Upper lobe of left lung (tissue), 6 donors: Measurements from ENCODE around the gene PELI2. TPM values are rescaled to one million over a fixed set of nuclear protein-coding genes. Genes with fewer than 3 reads are reported as not detected.

ENCODE experiments used
- ATAC-seq, 2 donors: fragments of 200-7000 bp; cut with Tn5 transposase; one replicate each; pipeline ENCODE4 v1.9.1; 2022; ENCODE audit warnings: mild to moderate bottlenecking in 2 of 2, moderate library complexity in 2 of 2; ENCODE audit not compliant: low FRiP score in 2 of 2
- DNase-seq, 2 donors: peaks; one replicate each; pipeline ENCODE4 v3.0.0-alpha.2; 2019 to 2020
- H3K27ac ChIP-seq, 4 donors: fragments of 200-600 bp; sonication (generic); one replicate each; pipeline ENCODE4 v1.5.1; 2016 to 2019
- H3K27me3 ChIP-seq, 4 donors: fragments of 200-600 bp; sonication (generic); one replicate each; pipeline ENCODE4 v1.5.1; 2017 to 2019
- H3K36me3 ChIP-seq, 4 donors: fragments of 200-600 bp; sonication (generic); one replicate each; pipeline ENCODE4 v1.5.1; 2016 to 2019
- H3K4me1 ChIP-seq, 4 donors: fragments of 200-600 bp; sonication (generic); one replicate each; pipeline ENCODE4 v1.5.1; 2018 to 2019
- H3K4me3 ChIP-seq, 4 donors: fragments of 200-600 bp; sonication (generic); one replicate each; pipeline ENCODE4 v1.5.1; 2017 to 2019; ENCODE audit warnings: mild to moderate bottlenecking in 2 of 4, moderate library complexity in 1 of 4
- H3K9me3 ChIP-seq, 4 donors: fragments of 200-600 bp; sonication (generic); one replicate each; pipeline ENCODE4 v1.5.1; 2018 to 2019
- EP300 ChIP-seq, 4 donors: sonication (generic); formaldehyde crosslinking; IDR thresholded peaks; one replicate each; pipeline ENCODE4 v1.5.1; 2017; ENCODE audit warnings: antibody characterized with exemption in 4 of 4, control low read depth in 2 of 4
- POLR2A ChIP-seq, 4 donors: fragments of 450-650 bp; IDR thresholded peaks; one replicate each; pipeline ENCODE4 v1.5.1; 2016 to 2017; ENCODE audit warnings: antibody characterized with exemption in 4 of 4, mild to moderate bottlenecking in 2 of 4
- POLR2AphosphoS5 ChIP-seq, 2 donors: sonication (generic); formaldehyde crosslinking; IDR thresholded peaks; one replicate each; pipeline ENCODE4 v1.5.1; 2017; ENCODE audit warnings: antibody characterized with exemption in 2 of 2
- WGBS, 2 donors: methylation state at CpG; one replicate each; pipeline ENCODE4 v1.1.5; 2017 to 2018; 5-methylcytosine and 5-hydroxymethylcytosine counted together
- total RNA-seq, 6 donors: library from RNA; depleted of rRNA in 4 of 6; stranded (reverse); fragments of >200 nt in 4 of 6; gene quantifications; one replicate each; pipeline versions ENCODE4 v1.1.0 to v1.2.1, GENCODE V29; 2016 to 2021
- TF ChIP-seq, protein P1 (sequence below), 6 experiments: fragments of 450-650 bp in 4 of 6; fragments of 200-600 bp in 2 of 6; sonication (generic) in 2 of 6; IDR thresholded peaks; one replicate each; pipeline ENCODE4 v1.5.1; 2016 to 2019; ENCODE audit warnings: antibody characterized with exemption in 6 of 6
- donor health status: DM: no; HTN: no; CAD: no; lungs with moderate emphysema.
- donor health status: DM: no; HTN: yes; CAD: no; lungs with severe emphysema.

The PELI2 gene
- total RNA-seq, 6 donors from 2014 or later, result 9.0 to 21.6 (median 17.9) TPM

DNA sequence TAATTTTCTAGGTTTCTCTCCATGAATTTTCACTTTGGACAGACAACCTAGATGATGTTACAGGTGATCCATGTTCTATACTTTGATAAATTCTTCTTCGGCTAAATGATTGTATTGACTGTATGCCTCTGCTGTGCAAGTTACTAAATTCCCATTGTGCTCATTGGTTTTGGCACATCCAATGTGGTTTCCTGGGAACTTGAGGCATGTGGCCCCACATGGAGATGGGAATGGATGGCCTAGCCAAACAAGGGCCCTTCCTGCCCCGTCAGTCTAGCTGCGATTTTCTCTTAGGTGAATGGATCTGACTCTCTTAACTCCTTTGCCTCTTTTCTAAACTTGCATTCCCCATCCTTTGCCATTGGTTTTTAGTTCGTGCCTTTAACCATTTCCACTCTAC lies 186.2 kb downstream of the PELI2 start:
- H3K27me3 ChIP-seq, result no peaks in the 10 kb centered on the region
- H3K9me3 ChIP-seq, result no peaks in the 10 kb centered on the region
- no peak for TF ChIP-seq POLR2AphosphoS5 (IDR thresholded peaks at IDR 0.05)
- no peaks in the 10 kb centered on the region for H3K36me3 ChIP-seq
- H3K27ac ChIP-seq, result no peak overlapping the region
- DNase-seq (no peak), ATAC-seq (no peak)
- WGBS, 2 donors, result 93 to 95% methylated on average over 4 of the region's 4 CpGs
- no peaks in the 10 kb centered on the region for H3K4me1 ChIP-seq
- no peak overlapping the region for H3K4me3 ChIP-seq

DNA sequence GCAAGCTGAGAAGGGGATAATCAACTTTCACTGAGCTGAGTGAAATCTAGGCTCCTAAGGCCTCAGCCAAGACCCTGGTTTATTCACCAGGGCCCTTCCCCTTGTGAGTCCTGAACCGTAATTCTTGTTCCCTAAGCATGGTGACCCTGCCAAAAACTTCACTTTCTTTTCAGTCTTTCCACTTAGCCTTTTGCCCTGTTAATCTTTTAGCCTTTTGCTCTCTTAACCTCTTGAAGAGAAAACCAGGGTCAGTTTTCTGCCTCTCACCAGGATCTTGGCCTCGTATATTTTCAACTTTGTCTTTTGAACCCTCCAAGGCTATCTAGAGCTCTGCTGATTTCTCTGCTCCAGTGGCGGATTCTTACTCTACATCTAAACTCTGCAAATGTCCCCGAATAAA lies 191.0 kb downstream of the PELI2 start:
- Histone ChIP-seq H3K9me3 (no peaks in the 10 kb centered on the region), H3K27me3 (no peaks in the 10 kb centered on the region), H3K36me3 (no peaks in the 10 kb centered on the region), H3K4me3 (no peak overlapping the region), H3K4me1 (no peaks in the 10 kb centered on the region), H3K27ac (no peak overlapping the region)
- TF ChIP-seq POLR2AphosphoS5 (IDR thresholded peaks at IDR 0.05), result no peak
- TF ChIP-seq, protein P1, sequence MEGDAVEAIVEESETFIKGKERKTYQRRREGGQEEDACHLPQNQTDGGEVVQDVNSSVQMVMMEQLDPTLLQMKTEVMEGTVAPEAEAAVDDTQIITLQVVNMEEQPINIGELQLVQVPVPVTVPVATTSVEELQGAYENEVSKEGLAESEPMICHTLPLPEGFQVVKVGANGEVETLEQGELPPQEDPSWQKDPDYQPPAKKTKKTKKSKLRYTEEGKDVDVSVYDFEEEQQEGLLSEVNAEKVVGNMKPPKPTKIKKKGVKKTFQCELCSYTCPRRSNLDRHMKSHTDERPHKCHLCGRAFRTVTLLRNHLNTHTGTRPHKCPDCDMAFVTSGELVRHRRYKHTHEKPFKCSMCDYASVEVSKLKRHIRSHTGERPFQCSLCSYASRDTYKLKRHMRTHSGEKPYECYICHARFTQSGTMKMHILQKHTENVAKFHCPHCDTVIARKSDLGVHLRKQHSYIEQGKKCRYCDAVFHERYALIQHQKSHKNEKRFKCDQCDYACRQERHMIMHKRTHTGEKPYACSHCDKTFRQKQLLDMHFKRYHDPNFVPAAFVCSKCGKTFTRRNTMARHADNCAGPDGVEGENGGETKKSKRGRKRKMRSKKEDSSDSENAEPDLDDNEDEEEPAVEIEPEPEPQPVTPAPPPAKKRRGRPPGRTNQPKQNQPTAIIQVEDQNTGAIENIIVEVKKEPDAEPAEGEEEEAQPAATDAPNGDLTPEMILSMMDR (IDR thresholded peaks at IDR 0.05), result no peak
- no peak for TF ChIP-seq POLR2A (IDR thresholded peaks at IDR 0.05)
- ATAC-seq (no peak), DNase-seq (no peak)
- 91 to 92% methylated on average over 4 of the region's 4 CpGs for WGBS, 2 donors

DNA sequence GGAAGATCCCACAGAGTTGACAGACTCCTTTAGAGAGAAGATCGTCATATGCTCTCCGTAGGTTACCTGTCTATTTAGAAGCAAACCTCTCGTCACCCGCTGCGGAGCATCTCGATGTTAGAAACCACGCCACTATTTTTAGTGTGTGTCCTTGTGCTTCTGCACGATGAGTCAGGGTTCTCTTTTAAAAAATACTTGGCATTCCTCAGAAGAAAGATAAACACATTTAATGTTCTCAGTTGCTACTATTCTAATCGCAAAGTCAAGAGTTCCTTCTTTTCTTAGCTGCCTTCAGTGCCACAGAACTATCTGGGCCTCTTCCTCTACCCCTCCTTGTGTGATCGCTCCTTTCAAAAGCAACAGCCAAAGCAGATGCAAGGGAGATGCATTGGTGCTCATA lies 192.4 kb downstream of the PELI2 start:
- Histone ChIP-seq H3K36me3 (no peaks in the 10 kb centered on the region), H3K27me3 (no peaks in the 10 kb centered on the region), H3K9me3 (no peaks in the 10 kb centered on the region), H3K27ac (no peak overlapping the region), H3K4me3 (no peak overlapping the region), H3K4me1 (no peaks in the 10 kb centered on the region)
- 65 to 66% methylated on average over 10 of the region's 10 CpGs for WGBS, 2 donors
- DNase-seq (no peak), ATAC-seq (no peak)
- TF ChIP-seq POLR2AphosphoS5 (IDR thresholded peaks at IDR 0.05) (no peak), POLR2A (IDR thresholded peaks at IDR 0.05) (no peak), EP300 (IDR thresholded peaks at IDR 0.05) (no peak)
- TF ChIP-seq, protein P1 (IDR thresholded peaks at IDR 0.05), result no peak

DNA sequence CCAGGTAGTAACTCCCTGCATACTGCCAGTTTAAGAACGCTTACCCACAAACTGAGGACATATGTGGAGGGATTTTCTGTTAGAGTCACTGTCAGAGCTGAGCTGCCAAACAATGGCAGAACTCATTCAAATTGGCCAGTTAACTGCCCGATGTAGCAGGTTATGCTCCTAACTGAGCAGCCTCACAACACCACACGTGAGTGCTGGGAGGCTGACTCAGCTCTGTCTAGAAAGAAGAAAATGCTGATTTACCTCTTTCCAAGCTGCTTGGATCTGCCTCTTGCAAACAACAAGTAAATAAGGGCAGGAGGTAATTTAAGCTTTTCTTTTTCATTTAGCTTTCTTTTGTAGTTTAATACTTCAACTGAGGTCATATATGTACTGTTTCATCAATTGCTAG lies 195.6 kb downstream of the PELI2 start:
- Histone ChIP-seq H3K27ac (no peak overlapping the region), H3K36me3 (no peaks in the 10 kb centered on the region), H3K4me3 (no peak overlapping the region), H3K9me3 (no peaks in the 10 kb centered on the region), H3K4me1 (no peaks in the 10 kb centered on the region), H3K27me3 (no peaks in the 10 kb centered on the region)
- no peak for TF ChIP-seq EP300 (IDR thresholded peaks at IDR 0.05)
- ATAC-seq, result no peak
- no peak for DNase-seq
- 88 to 95% methylated on average over 3 of the region's 3 CpGs for WGBS, 2 donors

DNA sequence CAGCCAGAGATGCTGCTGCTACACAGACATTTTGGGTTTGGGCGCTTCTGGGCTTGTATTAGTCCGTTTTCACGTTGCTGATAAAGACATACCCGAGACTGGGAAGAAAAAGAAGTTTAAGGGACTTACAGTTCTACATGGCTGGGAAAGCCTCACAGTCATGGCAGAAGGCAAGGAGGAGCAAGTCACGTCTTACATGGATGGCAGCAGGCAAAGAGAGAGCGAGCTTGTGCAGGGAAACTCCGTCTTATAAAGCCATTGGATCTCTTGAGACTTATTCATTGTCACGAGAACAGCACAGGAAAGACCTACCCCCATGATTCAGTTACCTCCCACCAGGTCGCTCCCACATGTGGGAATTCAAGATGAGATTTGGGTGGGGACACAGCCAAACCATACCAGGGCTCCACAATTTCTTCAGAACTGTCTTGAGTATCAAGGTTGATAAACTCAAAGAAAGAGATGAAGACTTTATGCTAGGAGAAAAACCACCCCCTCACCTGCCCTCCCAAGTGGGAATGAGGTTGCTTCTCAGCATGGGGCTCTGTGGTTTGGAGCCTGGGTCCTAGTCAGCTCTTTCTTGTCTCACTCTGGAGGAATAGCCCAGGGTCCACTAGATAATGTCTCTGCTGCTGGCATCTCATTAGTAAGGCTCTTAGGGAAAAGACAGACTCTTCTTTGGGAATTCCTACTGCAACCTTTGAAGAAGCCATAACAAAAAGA lies 200.3 kb downstream of the PELI2 start:
- Histone ChIP-seq H3K27me3 (no peaks in the 10 kb centered on the region), H3K4me1 (no peaks in the 10 kb centered on the region), H3K27ac (no peak overlapping the region), H3K36me3 (no peaks in the 10 kb centered on the region), H3K9me3 (no peaks in the 10 kb centered on the region), H3K4me3 (no peak overlapping the region)
- 93% methylated on average over 9 of the region's 9 CpGs for WGBS, 2 donors
- DNase-seq (no peak), ATAC-seq (no peak)
- no peak for TF ChIP-seq EP300 (IDR thresholded peaks at IDR 0.05)

DNA sequence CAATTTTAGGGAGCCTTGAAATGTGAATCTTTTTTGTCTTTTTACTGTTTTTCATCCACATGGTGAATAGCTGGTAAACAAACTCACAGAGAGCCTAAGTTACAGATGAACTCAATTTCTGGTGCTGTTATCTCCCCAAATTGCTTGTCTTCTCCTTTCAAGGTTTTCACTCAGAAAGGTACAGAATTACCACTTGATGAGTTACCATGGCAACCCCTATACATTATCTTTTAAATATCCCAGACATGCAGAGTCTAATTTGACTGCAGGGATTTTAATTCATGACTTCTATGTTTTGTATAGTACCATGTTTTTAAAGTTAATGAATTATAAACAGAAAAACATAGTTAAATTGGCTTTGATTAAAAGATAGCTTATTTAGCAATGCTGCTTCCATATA lies 203.7 kb downstream of the PELI2 start:
- no peaks in the 10 kb centered on the region for H3K27me3 ChIP-seq
- no peak overlapping the region for H3K27ac ChIP-seq
- no peak overlapping the region for H3K4me3 ChIP-seq
- H3K9me3 ChIP-seq, result no peaks in the 10 kb centered on the region
- DNase-seq (no peak), ATAC-seq (no peak)
- H3K36me3 ChIP-seq, result no peaks in the 10 kb centered on the region
- TF ChIP-seq POLR2AphosphoS5 (IDR thresholded peaks at IDR 0.05), result no peak
- TF ChIP-seq, protein P1 (IDR thresholded peaks at IDR 0.05), result no peak
- no peak for TF ChIP-seq EP300 (IDR thresholded peaks at IDR 0.05)
- TF ChIP-seq POLR2A (IDR thresholded peaks at IDR 0.05), result no peak
- no peaks in the 10 kb centered on the region for H3K4me1 ChIP-seq
